PC-9 (cell line): Measurements from ENCODE around the gene APCDD1L. TPM values are rescaled to one million over a fixed set of nuclear protein-coding genes. Genes with fewer than 3 reads are reported as not detected.
A peak's percentile ranks its signal among the peaks of the same experiment; 100 is the strongest.

ENCODE experiments used
- BruUV-seq: library from RNA; stranded (reverse); fragments of 400-500 nt; replicated peaks from 2 replicates; lab custom pipeline; 2021; lab: Mats Ljungman, UMichigan
- CTCF ChIA-PET: fragments of 300-600 bp; sonication (Branson Sonifier 250); formaldehyde crosslinking; loops from one replicate; lab custom pipeline; 2022; ENCODE audit warnings: antibody characterized with exemption; lab: Charles Lee
- POLR2A ChIA-PET: fragments of 300-600 bp; sonication (Branson Sonifier 250); formaldehyde crosslinking; loops from one replicate; lab custom pipeline; 2022; ENCODE audit warnings: antibody characterized with exemption; ENCODE audit not compliant: unreplicated experiment; lab: Charles Lee
- DNase-seq, 2 experiments: peaks; one replicate each; pipeline versions ENCODE4 v3.0.0 to v3.0.0-alpha.2; 2015 to 2022; ENCODE audit warnings: mixed read lengths in 1 of 2
- H2AFZ ChIP-seq: fragments of 200-600 bp; sonication (generic); 2 replicates; pipeline ENCODE4 v1.8.1; 2017; ENCODE audit warnings: antibody characterized with exemption
- H3F3A ChIP-seq: fragments of 200-600 bp; sonication (generic); 2 replicates; pipeline ENCODE4 v1.8.1; 2017; ENCODE audit warnings: antibody characterized with exemption, mild to moderate bottlenecking, low read depth; ENCODE audit not compliant: insufficient read depth
- H3K27ac ChIP-seq: fragments of 200-600 bp; sonication (generic); 2 replicates; pipeline ENCODE4 v1.6.1; 2016; ENCODE audit warnings: mixed run types
- H3K27me3 ChIP-seq: fragments of 200-600 bp; sonication (generic); 2 replicates; pipeline ENCODE4 v1.6.1; 2016; ENCODE audit warnings: low read depth, mixed run types; ENCODE audit not compliant: insufficient read depth
- H3K36me3 ChIP-seq: fragments of 200-600 bp; sonication (generic); 2 replicates; pipeline ENCODE4 v1.6.1; 2016; ENCODE audit warnings: low read depth, mixed run types
- H3K4me1 ChIP-seq: fragments of 200-600 bp; sonication (generic); replicated peaks from 2 replicates; pipeline ENCODE4 v1.6.1; 2016; ENCODE audit warnings: mixed run types; ENCODE audit not compliant: insufficient read depth
- H3K4me2 ChIP-seq: fragments of 200-600 bp; sonication (generic); 2 replicates; pipeline ENCODE4 v1.6.1; 2017; ENCODE audit warnings: mixed run types
- H3K4me3 ChIP-seq: fragments of 200-600 bp; sonication (generic); 2 replicates; pipeline ENCODE4 v1.6.1; 2016; ENCODE audit warnings: mixed run types
- H3K79me2 ChIP-seq: fragments of 200-600 bp; sonication (generic); 2 replicates; pipeline ENCODE4 v1.6.1; 2017; ENCODE audit warnings: low read depth, mixed run types
- H3K9me2 ChIP-seq: fragments of 200-600 bp; sonication (generic); 2 replicates; pipeline ENCODE4 v1.8.1; 2017; ENCODE audit warnings: mild to moderate bottlenecking; ENCODE audit not compliant: insufficient read depth
- H3K9me3 ChIP-seq: fragments of 200-600 bp; sonication (generic); 2 replicates; pipeline ENCODE4 v1.8.1; 2016; ENCODE audit warnings: low read depth; ENCODE audit not compliant: insufficient read depth
- H4K20me1 ChIP-seq: fragments of 200-600 bp; sonication (generic); 2 replicates; pipeline ENCODE4 v1.8.1; 2017; ENCODE audit not compliant: insufficient read depth
- EZH2 ChIP-seq: fragments of 200-600 bp; sonication (generic); IDR thresholded peaks from 2 replicates; pipeline ENCODE4 v1.8.0; 2017; ENCODE audit warnings: antibody characterized with exemption, low read depth
- intact Hi-C: fragments of 100-400 bp; cut with micrococcal nuclease; formaldehyde crosslinking; loops from one replicate; pipeline ENCODE4 v1.10.0; 2022; ENCODE audit not compliant: unreplicated experiment
- total RNA-seq: library from RNA; stranded (reverse); gene quantifications from 2 replicates; pipeline ENCODE4 v1.2.3, GENCODE V29; 2021
- TF ChIP-seq, protein P1 (sequence below): fragments of 200-600 bp; sonication (generic); conservative IDR thresholded peaks from 2 replicates; pipeline ENCODE4 v1.6.1; 2017; ENCODE audit warnings: mixed run types, antibody characterized with exemption, mild to moderate bottlenecking, moderate library complexity

APCDD1L gene
- total RNA-seq, 1 experiment from 2014 or later: 3.0 TPM

DNA sequence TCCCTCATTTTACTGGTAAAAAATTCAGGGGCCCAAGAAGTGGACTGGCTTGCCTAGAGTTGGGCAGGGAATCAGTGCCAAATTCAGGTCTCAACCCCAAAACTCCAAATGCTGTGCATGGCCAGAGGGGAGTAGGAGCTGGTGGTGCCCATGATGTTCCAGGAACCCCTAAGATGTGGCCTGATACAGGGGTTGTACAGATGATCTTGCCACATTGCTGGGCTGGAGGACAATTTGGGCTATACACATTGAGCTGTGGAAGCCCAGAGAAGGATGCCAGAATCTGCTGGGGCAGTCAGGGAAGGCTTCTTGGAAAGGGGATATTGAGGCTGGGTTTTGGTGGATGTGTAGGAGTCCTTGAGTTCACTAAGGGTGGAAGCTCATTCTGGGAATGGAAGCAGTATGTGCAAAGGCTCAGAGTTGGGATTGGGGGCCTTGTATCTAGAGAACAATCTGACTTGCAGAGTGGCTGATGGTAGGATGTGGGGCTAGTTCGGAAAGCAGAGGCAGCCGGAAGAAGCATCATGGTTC, 38.0 kb upstream of the APCDD1L start:
- no TSS peak for BruUV-seq
- DNase-seq: peak in 1 of 2 experiments; percentile 16
- POLR2A ChIA-PET: no interaction called here
- no peak overlapping the region for H3K27ac ChIP-seq
- no peaks in the 10 kb centered on the region for H3K9me3 ChIP-seq
- CTCF ChIA-PET: no interaction called here
- no peak overlapping the region for H3K4me2 ChIP-seq
- H3F3A ChIP-seq: peaks cover 2% of the 10 kb centered on the region; the same call in 1 of the 2 replicates
- no peaks in the 10 kb centered on the region for H3K36me3 ChIP-seq
- no peaks in the 10 kb centered on the region for H3K27me3 ChIP-seq
- no peaks in the 10 kb centered on the region for H3K9me2 ChIP-seq
- H3K79me2 ChIP-seq: no peaks in the 10 kb centered on the region
- H3K4me1 ChIP-seq: peaks cover 15% of the 10 kb centered on the region
- no peak overlapping the region for H3K4me3 ChIP-seq
- no peak overlapping the region for H2AFZ ChIP-seq
- intact Hi-C loops: no loop called here
- H4K20me1 ChIP-seq: no peaks in the 10 kb centered on the region
- no peak for TF ChIP-seq EZH2
- TF ChIP-seq, protein P1, sequence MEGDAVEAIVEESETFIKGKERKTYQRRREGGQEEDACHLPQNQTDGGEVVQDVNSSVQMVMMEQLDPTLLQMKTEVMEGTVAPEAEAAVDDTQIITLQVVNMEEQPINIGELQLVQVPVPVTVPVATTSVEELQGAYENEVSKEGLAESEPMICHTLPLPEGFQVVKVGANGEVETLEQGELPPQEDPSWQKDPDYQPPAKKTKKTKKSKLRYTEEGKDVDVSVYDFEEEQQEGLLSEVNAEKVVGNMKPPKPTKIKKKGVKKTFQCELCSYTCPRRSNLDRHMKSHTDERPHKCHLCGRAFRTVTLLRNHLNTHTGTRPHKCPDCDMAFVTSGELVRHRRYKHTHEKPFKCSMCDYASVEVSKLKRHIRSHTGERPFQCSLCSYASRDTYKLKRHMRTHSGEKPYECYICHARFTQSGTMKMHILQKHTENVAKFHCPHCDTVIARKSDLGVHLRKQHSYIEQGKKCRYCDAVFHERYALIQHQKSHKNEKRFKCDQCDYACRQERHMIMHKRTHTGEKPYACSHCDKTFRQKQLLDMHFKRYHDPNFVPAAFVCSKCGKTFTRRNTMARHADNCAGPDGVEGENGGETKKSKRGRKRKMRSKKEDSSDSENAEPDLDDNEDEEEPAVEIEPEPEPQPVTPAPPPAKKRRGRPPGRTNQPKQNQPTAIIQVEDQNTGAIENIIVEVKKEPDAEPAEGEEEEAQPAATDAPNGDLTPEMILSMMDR: no peak

DNA sequence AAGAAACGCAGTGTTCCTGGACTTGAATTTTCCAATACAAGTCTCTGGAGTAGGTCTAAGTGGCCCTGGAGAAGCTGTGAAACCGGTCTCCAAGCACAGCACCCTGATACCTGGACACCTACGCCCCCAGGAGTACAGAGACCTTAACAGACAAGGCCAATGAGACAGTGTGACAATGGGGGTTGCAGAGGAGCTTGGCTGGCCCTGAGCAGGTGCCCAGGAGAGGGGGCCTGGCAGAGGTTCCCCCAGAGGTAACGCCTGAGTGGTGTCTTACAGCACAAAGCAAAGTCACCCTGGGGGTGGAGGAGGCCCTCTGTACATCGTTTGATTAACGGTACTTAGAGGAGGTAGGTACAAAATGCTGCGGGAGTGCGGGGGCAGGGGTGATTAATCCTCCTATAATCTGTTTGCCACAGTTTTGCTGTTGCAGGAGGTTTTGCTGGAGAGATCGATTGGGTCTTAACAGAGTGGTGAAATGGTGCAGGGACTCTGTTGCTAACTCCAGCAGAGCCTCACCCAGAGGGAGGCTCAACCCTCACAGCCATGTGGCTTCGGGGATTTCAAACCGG, 37.3 kb upstream of the APCDD1L start:
- Histone ChIP-seq H3K9me3 (no peaks in the 10 kb centered on the region), H3K4me3 (no peak overlapping the region), H3K27me3 (no peaks in the 10 kb centered on the region), H3K79me2 (no peaks in the 10 kb centered on the region), H3K27ac (no peak overlapping the region), H3K9me2 (no peaks in the 10 kb centered on the region), H3F3A (peaks cover 2% of the 10 kb centered on the region; the same call in 1 of the 2 replicates), H2AFZ (no peak overlapping the region), H3K4me1 (peaks cover 15% of the 10 kb centered on the region), H3K4me2 (no peak overlapping the region), H4K20me1 (no peaks in the 10 kb centered on the region), H3K36me3 (no peaks in the 10 kb centered on the region)
- TF ChIP-seq EZH2: no peak
- TF ChIP-seq, protein P1: no peak
- intact Hi-C loops: no loop called here
- CTCF ChIA-PET: no interaction called here
- BruUV-seq: no TSS peak
- POLR2A ChIA-PET: no interaction called here
- peak in 1 of 2 experiments; percentile 35 for DNase-seq

DNA sequence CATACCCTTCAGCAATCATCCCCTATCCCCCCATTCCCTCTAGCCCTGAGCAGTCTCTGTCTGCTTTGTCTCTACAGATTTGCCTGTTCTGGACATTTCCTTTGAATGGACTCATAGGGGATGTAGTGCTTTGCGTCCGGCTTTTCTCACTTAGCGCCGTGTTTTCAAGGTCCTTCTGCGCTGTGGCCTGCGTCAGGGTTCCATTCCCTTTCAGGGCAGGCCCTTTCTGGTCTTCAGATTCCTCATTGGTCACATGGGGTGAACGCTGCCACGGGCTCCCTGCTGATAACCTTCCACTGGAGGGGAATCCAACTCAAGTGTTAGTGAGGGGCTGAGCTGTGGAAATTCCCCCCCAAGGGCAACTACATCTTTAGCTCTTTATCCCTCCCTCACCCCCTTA, 36.4 kb upstream of the APCDD1L start:
- no TSS peak for BruUV-seq
- POLR2A ChIA-PET: no interaction called here
- no peak overlapping the region for H3K4me2 ChIP-seq

More for the DNA sequence above, 36.4 kb upstream of the APCDD1L start:
- no peak overlapping the region for H3K27ac ChIP-seq
- no peak for DNase-seq
- H3F3A ChIP-seq: peaks cover 2% of the 10 kb centered on the region; the same call in 1 of the 2 replicates
- no peak overlapping the region for H2AFZ ChIP-seq
- no peaks in the 10 kb centered on the region for H3K27me3 ChIP-seq
- peaks cover 15% of the 10 kb centered on the region for H3K4me1 ChIP-seq
- H3K36me3 ChIP-seq: no peaks in the 10 kb centered on the region
- CTCF ChIA-PET: no interaction called here
- no peak for TF ChIP-seq EZH2
- TF ChIP-seq, protein P1: no peak
- H3K9me2 ChIP-seq: no peaks in the 10 kb centered on the region
- H3K9me3 ChIP-seq: no peaks in the 10 kb centered on the region
- no peaks in the 10 kb centered on the region for H3K79me2 ChIP-seq
- no peak overlapping the region for H3K4me3 ChIP-seq
- H4K20me1 ChIP-seq: no peaks in the 10 kb centered on the region
- intact Hi-C loops: no loop called here
